NCI-H345 treated with DMSO at 0.1 percent for 48 hours (cell line): ENCODE results near the gene HERC2.

Experiments used
- DNase-seq: peaks from one replicate; lab custom pipeline; 2025; ENCODE audit not compliant: unreplicated experiment; lab: John Stamatoyannopoulos, UW

HERC2 gene

GRCh38 chr15:28116521-28117431 is 205.2 kb downstream of the HERC2 start:
- DNase-seq: no peak

DNA sequence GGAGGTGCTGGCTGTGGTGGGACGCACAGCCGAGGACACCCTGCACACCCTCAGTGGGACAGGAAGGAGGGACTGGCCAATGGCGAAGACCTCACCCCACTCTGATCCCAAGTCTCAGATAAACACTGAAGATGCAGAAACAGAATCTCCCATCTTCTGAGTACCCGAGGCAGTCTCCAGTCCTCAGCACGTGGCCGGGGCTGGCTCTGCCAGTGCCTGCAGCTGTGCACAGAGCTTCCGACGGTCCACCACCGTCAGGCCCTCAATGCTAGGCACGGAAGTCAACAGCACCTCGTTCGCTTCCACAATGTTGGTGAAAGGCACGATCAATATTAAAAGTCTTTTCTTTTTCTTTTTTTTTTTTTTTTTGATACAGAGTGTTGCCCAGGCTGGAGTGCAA is 206.1 kb downstream of the HERC2 start:
- DNase-seq: no peak

GRCh38 chr15:28114721-28115622 is 207.0 kb downstream of the HERC2 start:
- DNase-seq: no peak

GRCh38 chr15:28114114-28114455 is 207.9 kb downstream of the HERC2 start:
- DNase-seq: no peak

DNA sequence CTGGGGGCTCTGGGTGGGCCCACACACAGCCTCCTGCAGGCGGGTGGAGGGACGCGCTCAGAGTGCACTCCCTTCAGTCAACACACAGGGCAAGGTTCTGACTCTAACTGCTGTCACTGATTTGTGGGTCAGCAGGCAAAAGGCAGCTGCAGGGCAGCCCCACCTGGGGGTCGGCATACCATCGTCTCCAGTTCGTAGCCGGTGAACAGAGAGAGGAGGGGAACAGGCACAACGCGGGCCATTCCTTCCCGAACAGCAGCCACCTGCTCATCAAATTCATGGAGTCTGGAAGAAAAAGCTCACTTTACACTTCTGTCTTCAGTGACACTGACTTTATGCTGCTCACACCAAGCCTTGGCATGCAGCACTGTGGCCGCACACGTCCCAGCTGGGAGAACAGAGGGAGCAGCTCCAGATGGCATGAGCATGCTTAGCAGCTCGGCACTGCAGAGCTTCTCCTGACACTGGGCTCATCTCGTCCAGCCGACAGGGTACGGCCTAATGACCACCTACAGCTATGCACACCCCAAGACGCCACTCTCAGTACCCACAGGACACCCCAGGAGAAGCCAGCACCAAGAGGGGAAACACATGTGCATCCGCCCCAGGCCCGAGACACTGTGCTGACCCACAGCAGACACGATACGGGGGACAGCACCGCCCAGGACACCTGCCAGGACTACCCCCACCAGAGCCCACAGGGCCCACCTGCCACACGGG is 208.4 kb downstream of the HERC2 start:
- DNase-seq: no peak

DNA sequence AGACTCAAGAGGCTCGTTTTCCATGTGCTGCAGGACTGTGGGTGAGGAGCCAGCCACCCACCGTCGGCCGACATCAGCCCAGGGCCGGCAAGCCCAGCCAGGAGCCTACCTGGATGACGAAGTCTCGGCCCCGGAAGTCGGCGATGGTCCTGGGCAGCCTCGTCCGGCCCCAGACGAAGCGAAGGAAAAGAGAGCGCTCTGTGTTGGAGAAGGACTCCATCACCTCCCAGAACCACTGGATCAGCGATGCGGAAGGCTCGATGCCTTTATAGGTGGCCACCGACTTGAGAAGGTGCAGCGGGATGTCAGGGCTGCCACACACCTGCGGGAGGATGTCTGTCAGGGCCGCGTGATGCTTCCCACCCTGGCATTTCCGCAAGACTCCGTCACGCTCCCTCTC is 209.0 kb downstream of the HERC2 start:
- DNase-seq: no peak

DNA sequence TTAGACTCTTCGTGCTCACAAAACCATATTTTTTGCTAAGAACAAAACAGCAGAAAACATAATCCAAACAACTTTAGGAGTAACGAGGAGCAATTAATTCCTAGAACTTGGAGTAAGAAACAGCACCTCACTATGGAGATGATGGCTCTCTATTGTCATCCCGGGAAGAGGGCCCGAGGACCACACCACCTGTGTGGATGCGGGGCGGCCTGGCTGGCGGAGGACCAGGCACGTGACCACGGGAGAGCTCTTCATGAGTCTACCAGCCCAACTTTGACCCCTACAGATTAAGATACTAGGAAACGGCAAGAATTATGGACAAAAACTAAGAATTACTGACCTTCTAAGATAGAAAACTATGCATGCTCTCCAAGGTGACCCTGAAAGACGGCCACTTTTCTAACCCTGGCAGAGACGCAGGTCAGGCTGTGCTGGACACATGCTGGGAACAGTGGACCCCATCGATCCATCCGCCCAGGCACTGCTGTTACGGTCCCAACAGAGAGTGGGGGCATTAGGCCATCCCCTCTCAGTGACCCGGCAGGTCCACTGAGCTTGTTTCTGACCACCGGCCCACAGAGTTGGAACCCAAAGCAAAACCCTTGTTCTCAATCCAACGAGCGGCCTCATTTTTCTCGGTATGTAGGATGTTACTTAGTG is 209.7 kb downstream of the HERC2 start:
- DNase-seq: no peak

DNA sequence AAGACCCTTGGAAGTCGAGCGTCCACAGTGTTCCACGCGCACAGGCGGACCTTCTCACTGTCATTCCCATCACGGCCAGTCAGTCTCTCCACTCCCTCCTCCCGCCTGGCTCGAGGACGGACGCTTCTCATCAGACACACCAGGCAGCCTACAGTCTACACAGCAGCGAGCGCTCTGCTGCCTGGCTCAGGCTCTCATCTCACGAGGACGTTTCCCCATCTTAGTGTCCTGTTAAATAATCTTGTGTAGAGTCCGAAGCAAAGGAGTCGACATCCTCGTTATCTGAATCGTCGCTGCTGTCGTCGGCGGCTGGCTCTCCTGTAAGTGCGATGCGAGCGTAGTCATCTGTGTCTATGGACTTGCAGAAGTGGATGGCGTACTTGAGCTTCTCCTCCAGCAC is 210.4 kb downstream of the HERC2 start:
- DNase-seq: no peak

GRCh38 chr15:28110481-28110881 is 211.5 kb downstream of the HERC2 start:
- no peak for DNase-seq

- DNase-seq: no peak
Observed at GRCh38 chr15:28109626-28110455, 212.1 kb downstream of the HERC2 start.

GRCh38 chr15:28107904-28108275 is 214.1 kb downstream of the HERC2 start:
- no peak for DNase-seq

DNA sequence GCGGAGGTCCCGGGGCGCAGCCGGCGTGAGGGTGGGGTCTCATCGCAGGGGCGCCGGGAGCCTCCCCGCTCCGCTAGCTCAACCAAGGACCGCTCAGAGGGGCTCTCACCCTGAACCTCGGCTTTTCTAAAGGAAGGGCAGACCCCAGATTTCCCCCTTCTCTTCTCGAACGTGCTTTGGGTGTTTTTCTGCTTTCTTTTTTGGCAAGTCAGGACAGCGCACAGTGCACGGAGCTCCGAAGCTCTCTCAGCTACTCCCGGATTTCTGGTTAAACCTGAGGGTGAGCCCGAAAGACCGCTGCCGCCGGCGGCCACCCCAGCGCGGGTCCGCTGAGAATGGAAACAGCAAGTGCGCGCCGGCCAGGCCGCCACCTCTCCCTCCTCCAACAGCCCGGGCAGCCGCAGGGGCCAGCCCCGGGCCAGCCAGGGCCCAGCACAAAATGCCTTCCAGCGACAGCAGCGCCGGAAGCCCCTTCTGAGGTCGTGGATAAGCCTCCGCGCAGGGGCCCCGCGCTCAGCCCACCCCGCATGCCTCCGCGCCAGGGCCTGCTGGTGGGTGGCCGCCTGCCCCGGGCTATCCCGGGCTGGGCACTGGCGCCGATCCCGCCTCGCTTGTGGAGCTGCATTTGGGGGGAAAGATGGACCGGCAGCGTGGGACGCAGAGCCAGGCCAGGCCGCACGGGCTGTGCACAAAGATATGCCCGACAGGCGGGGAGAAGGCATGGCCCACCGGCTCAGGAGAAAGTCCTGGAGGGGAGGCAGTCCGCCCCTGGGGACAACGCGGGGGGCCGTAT is 214.7 kb downstream of the HERC2 start:
- no peak for DNase-seq

- no peak for DNase-seq
Observed at GRCh38 chr15:28106294-28107110, 215.5 kb downstream of the HERC2 start.

DNA sequence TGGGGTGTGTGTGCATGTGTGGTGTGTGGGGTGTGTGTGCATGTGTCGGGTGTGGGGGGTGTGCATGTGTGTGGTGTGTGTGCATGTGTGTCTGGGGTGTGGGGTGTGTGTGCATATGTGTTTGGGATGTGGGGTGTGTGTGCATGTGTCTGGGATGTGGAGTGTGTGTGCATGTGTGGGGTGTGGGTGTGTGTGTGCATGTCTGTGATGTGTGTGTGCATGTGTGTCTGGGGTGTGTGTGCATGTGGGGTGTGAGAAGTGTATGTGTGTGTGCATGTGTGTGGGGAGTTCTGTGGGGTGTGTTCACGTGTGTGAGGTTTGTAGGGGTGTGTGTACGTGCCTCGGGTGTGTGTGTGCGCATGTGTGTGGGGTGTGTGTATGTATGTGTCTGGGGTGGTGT is 216.2 kb downstream of the HERC2 start:
- no peak for DNase-seq

- DNase-seq: no peak
Observed at GRCh38 chr15:28105224-28105791, 216.7 kb downstream of the HERC2 start.

DNA sequence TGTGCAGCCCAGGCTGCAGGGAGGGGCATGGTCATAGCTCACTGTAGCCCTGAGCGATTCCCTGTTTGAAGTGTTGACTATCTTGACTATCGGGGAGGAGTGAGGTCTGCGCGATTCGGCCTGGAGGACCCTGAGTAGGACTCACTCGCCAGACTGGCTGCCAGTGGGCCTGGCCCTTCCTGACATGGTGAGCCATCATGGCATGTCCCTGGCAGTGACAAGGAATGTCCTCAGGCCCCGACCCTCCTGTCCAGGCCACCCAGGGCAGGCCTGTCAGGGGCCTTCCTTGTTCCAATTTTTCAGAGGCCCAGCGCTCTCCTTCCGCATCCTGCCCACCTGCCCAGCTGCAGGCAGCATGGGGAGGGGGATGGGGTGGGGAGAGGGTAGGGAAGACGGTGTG is 217.7 kb downstream of the HERC2 start:
- DNase-seq: no peak

GRCh38 chr15:28103831-28104230 is 218.1 kb downstream of the HERC2 start:
- DNase-seq: no peak

GRCh38 chr15:28101983-28102441 is 220.0 kb downstream of the HERC2 start:
- no peak for DNase-seq
